Dermis blood vessel endothelial cell (primary cell): ENCODE results near the gene PIKFYVE. TPM values are rescaled to one million over a fixed set of nuclear protein-coding genes. Genes with fewer than 3 reads are reported as not detected.
"Not testable (repeated sequence)": the region's sequence is repeated elsewhere in the genome, so short reads cannot be mapped to it uniquely, and the experiment has no call there.

Source experiments
- DNase-seq: peaks from one replicate; pipeline ENCODE4 v3.0.0; 2010
- total RNA-seq: library from RNA; depleted of rRNA; stranded (reverse); fragments of >200 nt; gene quantifications from 2 replicates; pipeline ENCODE4 v1.2.3, GENCODE V29; 2014

The PIKFYVE gene
- total RNA-seq, result 33.2 and 36.3 TPM in 2 replicates

- peak; percentile 96 for DNase-seq
Measured at GRCh38 chr2:208265801-208266552, at the start of gene PIKFYVE. Gene PIKFYVE, plus strand, starts transcription at chr2:208266255. Its CDS starts 5,265 bp downstream, at chr2:208271520.

GRCh38 chr2:208221873-208222272, 44.2 kb upstream of the PIKFYVE start:
- not testable (repeated sequence) for DNase-seq

GRCh38 chr2:208222351-208222750, 43.7 kb upstream of the PIKFYVE start:
- no peak for DNase-seq

GRCh38 chr2:208224802-208225201, 41.3 kb upstream of the PIKFYVE start:
- no peak for DNase-seq

- DNase-seq, result no peak
Measured at GRCh38 chr2:208227581-208228232, 38.3 kb upstream of the PIKFYVE start.

- peak; percentile 57 for DNase-seq
Measured at GRCh38 chr2:208228476-208228875, 37.6 kb upstream of the PIKFYVE start.

GRCh38 chr2:208234786-208235185, 31.3 kb upstream of the PIKFYVE start:
- DNase-seq, result no peak

GRCh38 chr2:208235860-208236259, 30.2 kb upstream of the PIKFYVE start:
- no peak for DNase-seq

- DNase-seq, result no peak
Measured at GRCh38 chr2:208239770-208240493, 26.1 kb upstream of the PIKFYVE start.

GRCh38 chr2:208240619-208241209, 25.3 kb upstream of the PIKFYVE start:
- DNase-seq, result no peak

GRCh38 chr2:208244422-208244821, 21.6 kb upstream of the PIKFYVE start:
- no peak for DNase-seq

GRCh38 chr2:208245746-208246145, 20.3 kb upstream of the PIKFYVE start:
- DNase-seq, result no peak

GRCh38 chr2:208248601-208249000, 17.5 kb upstream of the PIKFYVE start:
- DNase-seq, result no peak

- no peak for DNase-seq
Measured at GRCh38 chr2:208249296-208249695, 16.8 kb upstream of the PIKFYVE start.

- peak; percentile 24 for DNase-seq
Measured at GRCh38 chr2:208250388-208250787, 15.7 kb upstream of the PIKFYVE start.

- no peak for DNase-seq
Measured at GRCh38 chr2:208251098-208251497, 15.0 kb upstream of the PIKFYVE start.

- no peak for DNase-seq
Measured at GRCh38 chr2:208252716-208253492, 13.2 kb upstream of the PIKFYVE start.

- no peak for DNase-seq
Measured at GRCh38 chr2:208253600-208254117, 12.4 kb upstream of the PIKFYVE start.

- DNase-seq, result peak; percentile 88
Measured at GRCh38 chr2:208254118-208254870, 11.8 kb upstream of the PIKFYVE start.

- DNase-seq, result peak; percentile 96
Measured at GRCh38 chr2:208254871-208255556, 11.0 kb upstream of the PIKFYVE start, which contains the start of gene IDH1. Gene IDH1, minus strand, starts transcription at chr2:208255071. Its CDS starts 3,520 bp downstream, at chr2:208251551.
